Adrenal gland (tissue), 12 donors: ENCODE data around the gene ITIH4. TPM values are rescaled to one million over a fixed set of nuclear protein-coding genes. Genes with fewer than 3 reads are reported as not detected.

Experiments used
- DNase-seq, 7 donors: peaks; one replicate each; pipeline ENCODE4 v3.0.0-alpha.2; 2019 to 2020
- H3K27ac ChIP-seq, 5 donors: fragments of 200-600 bp; sonication (generic) in 4 of 5; 1 replicate in 3 of 5; 2 replicates in 2 of 5; pipeline versions ENCODE4 v1.5.1 to v1.8.0; 2016 to 2020; ENCODE audit warnings: mild to moderate bottlenecking in 1 of 5
- H3K27me3 ChIP-seq: fragments of 200-600 bp; 2 replicates; pipeline ENCODE4 v1.8.0; 2021
- H3K36me3 ChIP-seq, 2 donors: fragments of 200-600 bp; replicated peaks in 1 of 2; 1 replicate in 1 of 2; 2 replicates in 1 of 2; pipeline versions ENCODE4 v1.5.1 to v1.8.0; 2018 to 2022
- H3K4me1 ChIP-seq, 2 donors: fragments of 200-600 bp; replicated peaks in 1 of 2; 1 replicate in 1 of 2; 2 replicates in 1 of 2; pipeline versions ENCODE4 v1.5.1 to v1.8.0; 2018 to 2021
- H3K4me3 ChIP-seq, 4 donors: fragments of 200-600 bp; sonication (generic) in 3 of 4; one replicate each; pipeline ENCODE4 v1.5.1; 2016 to 2018
- H3K9me3 ChIP-seq, 3 donors: fragments of 200-600 bp; sonication (generic) in 1 of 3; replicated peaks in 1 of 3; 1 replicate in 2 of 3; 2 replicates in 1 of 3; pipeline versions ENCODE4 v1.5.1 to v1.8.0; 2016 to 2021
- CTCF ChIP-seq, 6 experiments: fragments of 450-650 bp in 4 of 6; fragments of 200-600 bp in 2 of 6; sonication (generic) in 1 of 6; IDR thresholded peaks; 1 replicate in 5 of 6; 2 replicates in 1 of 6; pipeline versions ENCODE4 v1.5.1 to v1.8.0; 2016 to 2021; ENCODE audit warnings: antibody characterized with exemption in 6 of 6, mild to moderate bottlenecking in 2 of 6, moderate library complexity in 1 of 6
- POLR2A ChIP-seq, 2 donors: fragments of 450-650 bp; IDR thresholded peaks; one replicate each; pipeline ENCODE4 v1.6.1; 2017; ENCODE audit warnings: antibody characterized with exemption in 2 of 2, mild to moderate bottlenecking in 2 of 2, moderate library complexity in 1 of 2
- WGBS, 4 donors: extraction: QIAGEN DNeasy Blood & Tissue Kit in 2 of 4; methylation state at CpG; one replicate each; pipeline versions ENCODE4 v1.1.5 to v1.1.7; 2013 to 2017; 5-methylcytosine and 5-hydroxymethylcytosine counted together
- intact Hi-C, 2 donors: fragments of 100-400 bp; cut with DNase I; formaldehyde crosslinking; loops; one replicate each; pipeline versions ENCODE4 v1.14.1 to v1.15.0; 2022 to 2023
- polyA plus RNA-seq, 3 donors: library from polyadenylated mRNA; stranded (reverse); fragments of 200-250 nt in 2 of 3; fragments of 350-450 nt in 1 of 3; fragmentation: Illumina TruSeq in 1 of 3; extraction: RNeasy Lipid Tissue Mini Kit (QIAGEN cat#74804) in 1 of 3; gene quantifications; one replicate each; pipeline ENCODE4 v1.2.3, GENCODE V29; 2013 to 2014
- total RNA-seq, 9 donors: library from RNA; depleted of rRNA in 4 of 9; stranded (reverse); fragments of >200 nt in 4 of 9; fragments of 120-200 nt in 1 of 9; fragmentation: NEBNext Ultra II Directional in 1 of 9; extraction: Animal tissue kit (Norgen Biotek cat#: 25700) in 1 of 9; gene quantifications; one replicate each; pipeline versions ENCODE4 v1.1.0 to v1.2.4, GENCODE V29; 2013 to 2023
- donor health status: healthy with polysubstance abuse.
- donor health status: Bipolar disorder and iron deficiency.
- donor health status: DM: yes; HTN: yes; CAD: no.
- donor health status: DM: no; HTN: no; CAD: no.
- donor health status: DM: no; HTN: no; CAD: no.
- donor health status: DM: yes; HTN: yes; CAD: no.

ITIH4 gene
- total and polyA plus RNA-seq, 12 donors, result 6.4 to 221 (median 45.5) TPM

- peaks cover 0 to 23% of the 10 kb centered on the region in 2 donors for H3K36me3 ChIP-seq
- no peaks in the 10 kb centered on the region for H3K27me3 ChIP-seq
- H3K9me3 ChIP-seq, result no peaks in the 10 kb centered on the region
- WGBS, 4 donors, result 85 to 92% (median 89%) methylated on average over 6 to 8 of the region's 8 CpGs
- intact Hi-C loops, result no loop called here
- H3K4me1 ChIP-seq, result peaks cover 0 to 10% of the 10 kb centered on the region in 2 donors
- H3K27ac ChIP-seq, result no peak overlapping the region
- no peak for TF ChIP-seq CTCF (IDR thresholded peaks at IDR 0.05)
- TF ChIP-seq POLR2A (IDR thresholded peaks at IDR 0.05), result no peak
- no peak overlapping the region for H3K4me3 ChIP-seq
- no peak for DNase-seq
Measured at GRCh38 chr3:52838561-52839267, 8.2 kb upstream of the ITIH4 start.

- Histone ChIP-seq H3K27me3 (no peaks in the 10 kb centered on the region), H3K27ac (no peak overlapping the region), H3K4me3 (no peak overlapping the region), H3K9me3 (no peaks in the 10 kb centered on the region), H3K4me1 (peaks cover 2 to 14% of the 10 kb centered on the region in 2 donors), H3K36me3 (peaks cover 0 to 15% of the 10 kb centered on the region in 2 donors)
- intact Hi-C loops, result no loop called here
- no peak for DNase-seq
- WGBS, 4 donors, result 95 to 97% (median 97%) methylated on average over 4 of the region's 4 CpGs
- TF ChIP-seq CTCF (IDR thresholded peaks at IDR 0.05), result no peak
- TF ChIP-seq POLR2A (IDR thresholded peaks at IDR 0.05), result no peak
Measured at GRCh38 chr3:52836986-52837385, 6.5 kb upstream of the ITIH4 start.

DNA sequence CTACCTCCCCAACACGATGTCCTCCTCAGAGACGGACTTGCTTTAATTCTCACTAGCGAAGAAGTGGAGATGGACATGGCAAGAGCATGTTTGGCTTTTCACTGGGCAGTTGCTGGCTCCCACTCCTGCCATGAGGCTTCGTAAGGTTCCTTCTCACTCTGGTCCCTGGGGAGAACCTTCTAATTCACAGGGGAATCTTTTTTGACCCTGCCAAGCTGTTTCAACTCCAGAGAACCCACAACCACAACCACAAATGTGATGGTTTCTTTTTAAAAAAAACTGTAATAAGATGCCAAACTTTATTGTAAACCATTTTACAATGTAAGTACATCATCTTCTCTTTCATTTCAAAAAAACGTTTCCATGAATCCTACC, 6.0 kb upstream of the ITIH4 start:
- no peak for TF ChIP-seq POLR2A (IDR thresholded peaks at IDR 0.05)
- no peak for TF ChIP-seq CTCF (IDR thresholded peaks at IDR 0.05)
- Histone ChIP-seq H3K36me3 (peaks cover 0 to 12% of the 10 kb centered on the region in 2 donors), H3K4me1 (peaks cover 6 to 16% of the 10 kb centered on the region in 2 donors), H3K27me3 (no peaks in the 10 kb centered on the region), H3K4me3 (no peak overlapping the region), H3K27ac (peak overlapping the region in 1 of 5 donors; percentile 50), H3K9me3 (no peaks in the 10 kb centered on the region)
- DNase-seq, result no peak
- intact Hi-C loops, result no loop called here
- 84 to 97% (median 91%) methylated on average over 5 of the region's 5 CpGs for WGBS, 4 donors

DNA sequence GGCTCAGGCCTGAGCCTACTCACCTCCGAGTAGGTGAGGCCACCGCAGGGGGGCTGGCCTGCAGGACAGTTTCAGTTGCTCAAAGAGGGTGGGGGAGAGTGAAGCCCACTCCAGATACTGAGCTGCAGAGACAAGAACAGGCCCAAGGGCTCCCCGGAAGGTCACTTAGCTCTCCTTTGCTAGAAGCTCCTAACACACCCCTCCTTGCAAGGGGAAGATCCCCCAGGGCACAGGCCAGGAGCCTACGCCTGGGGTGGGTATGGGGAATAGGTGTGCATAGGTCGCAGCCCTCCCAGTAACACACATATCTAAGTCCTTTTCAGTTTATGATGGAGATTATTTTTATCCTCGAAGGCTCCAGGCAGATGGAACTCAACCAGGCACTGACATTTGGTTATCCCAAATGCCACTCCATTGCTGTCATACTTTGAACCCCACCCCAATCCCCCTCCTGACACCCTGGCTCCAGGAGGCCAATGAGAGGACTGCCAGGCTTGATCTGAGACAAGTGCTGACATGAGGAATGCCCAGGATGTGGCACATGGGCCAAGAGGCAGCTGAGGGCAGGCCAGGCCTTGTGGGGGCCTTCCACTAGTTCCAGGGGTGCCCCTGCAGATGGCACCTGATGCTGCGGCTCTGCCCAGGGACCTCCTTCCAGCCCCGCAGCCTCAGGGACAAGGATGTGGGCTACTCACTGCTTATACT, 5.4 kb upstream of the ITIH4 start:
- intact Hi-C loops, result no loop called here
- no peaks in the 10 kb centered on the region for H3K9me3 ChIP-seq
- no peaks in the 10 kb centered on the region for H3K27me3 ChIP-seq
- peaks cover 12 to 16% of the 10 kb centered on the region in 2 donors for H3K4me1 ChIP-seq
- DNase-seq, result no peak
- peak overlapping the region in 1 of 5 donors; percentile 50 for H3K27ac ChIP-seq
- 79 to 88% (median 86%) methylated on average over 4 to 8 of the region's 8 CpGs for WGBS, 4 donors
- H3K36me3 ChIP-seq, result peaks cover 0 to 8% of the 10 kb centered on the region in 2 donors
- TF ChIP-seq CTCF (IDR thresholded peaks at IDR 0.05), result no peak
- TF ChIP-seq POLR2A (IDR thresholded peaks at IDR 0.05), result no peak
- H3K4me3 ChIP-seq, result no peak overlapping the region
